IMR-90 (cell line): ENCODE results near the gene TBC1D24.

Source experiments
- BHLHE40 ChIP-seq: fragments of 150-350 bp; IDR thresholded peaks from 2 replicates; pipeline ENCODE4 v1.6.1; 2016; ENCODE audit warnings: mild to moderate bottlenecking, low read depth, low read length
- CEBPB ChIP-seq: IDR thresholded peaks from 2 replicates; pipeline ENCODE4 v1.6.1; 2012; ENCODE audit warnings: low read depth, low read length, improper control_type of control experiment
- ELK1 ChIP-seq: fragments of 150-350 bp; IDR thresholded peaks from 2 replicates; pipeline ENCODE4 v1.6.1; 2016; ENCODE audit warnings: low read depth, mild to moderate bottlenecking, low read length, moderate library complexity, borderline replicate concordance
- FOS ChIP-seq: fragments of 150-350 bp; IDR thresholded peaks from 2 replicates; pipeline ENCODE4 v1.6.1; 2016; ENCODE audit warnings: low read depth, low read length
- MAFK ChIP-seq: IDR thresholded peaks from 2 replicates; pipeline ENCODE4 v1.6.1; 2012; ENCODE audit warnings: low read depth, low read length, improper control_type of control experiment
- MAZ ChIP-seq: IDR thresholded peaks from 2 replicates; pipeline ENCODE4 v1.6.1; 2012; ENCODE audit warnings: low read depth, mild to moderate bottlenecking, low read length, improper control_type of control experiment, moderate library complexity, borderline replicate concordance
- NFE2L2 ChIP-seq: fragments of 150-350 bp; IDR thresholded peaks from 2 replicates; pipeline ENCODE4 v1.6.1; 2016; ENCODE audit warnings: low read depth, mild to moderate bottlenecking, low read length
- POLR2A ChIP-seq: IDR thresholded peaks from 2 replicates; pipeline ENCODE4 v1.6.1; 2012; ENCODE audit warnings: mild to moderate bottlenecking, low read depth, low read length
- RAD21 ChIP-seq: IDR thresholded peaks from 2 replicates; pipeline ENCODE4 v1.6.1; 2012; ENCODE audit warnings: low read length, improper control_type of control experiment
- SMC3 ChIP-seq: fragments of 150-350 bp; IDR thresholded peaks from 2 replicates; pipeline ENCODE4 v1.6.1; 2016; ENCODE audit warnings: low read depth, mild to moderate bottlenecking, antibody characterized with exemption, low read length, moderate library complexity
- TF ChIP-seq, protein P1 (sequence below): conservative IDR thresholded peaks from 2 replicates; pipeline ENCODE4 v1.5.1; 2012; ENCODE audit warnings: mild to moderate bottlenecking, low read depth, low read length, improper control_type of control experiment

- TF ChIP-seq, protein P1, sequence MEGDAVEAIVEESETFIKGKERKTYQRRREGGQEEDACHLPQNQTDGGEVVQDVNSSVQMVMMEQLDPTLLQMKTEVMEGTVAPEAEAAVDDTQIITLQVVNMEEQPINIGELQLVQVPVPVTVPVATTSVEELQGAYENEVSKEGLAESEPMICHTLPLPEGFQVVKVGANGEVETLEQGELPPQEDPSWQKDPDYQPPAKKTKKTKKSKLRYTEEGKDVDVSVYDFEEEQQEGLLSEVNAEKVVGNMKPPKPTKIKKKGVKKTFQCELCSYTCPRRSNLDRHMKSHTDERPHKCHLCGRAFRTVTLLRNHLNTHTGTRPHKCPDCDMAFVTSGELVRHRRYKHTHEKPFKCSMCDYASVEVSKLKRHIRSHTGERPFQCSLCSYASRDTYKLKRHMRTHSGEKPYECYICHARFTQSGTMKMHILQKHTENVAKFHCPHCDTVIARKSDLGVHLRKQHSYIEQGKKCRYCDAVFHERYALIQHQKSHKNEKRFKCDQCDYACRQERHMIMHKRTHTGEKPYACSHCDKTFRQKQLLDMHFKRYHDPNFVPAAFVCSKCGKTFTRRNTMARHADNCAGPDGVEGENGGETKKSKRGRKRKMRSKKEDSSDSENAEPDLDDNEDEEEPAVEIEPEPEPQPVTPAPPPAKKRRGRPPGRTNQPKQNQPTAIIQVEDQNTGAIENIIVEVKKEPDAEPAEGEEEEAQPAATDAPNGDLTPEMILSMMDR = no peak
- no peak for TF ChIP-seq POLR2A
- no peak for TF ChIP-seq MAZ
- no peak for TF ChIP-seq CEBPB
- TF ChIP-seq RAD21 = no peak
- no peak for TF ChIP-seq FOS
- no peak for TF ChIP-seq MAFK
- TF ChIP-seq BHLHE40 = no peak
- no peak for TF ChIP-seq ELK1
- no peak for TF ChIP-seq SMC3
- no peak for TF ChIP-seq NFE2L2
Measured at GRCh38 chr16:2462031-2462866, 12.7 kb upstream of the TBC1D24 start.
